Panc1 (cell line): Measurements from ENCODE around the gene OVOL2. TPM values are rescaled to one million over a fixed set of nuclear protein-coding genes. Genes with fewer than 3 reads are reported as not detected.

ENCODE experiments used
- ATAC-seq: fragments of 200-7000 bp; cut with Tn5 transposase; 2 replicates; pipeline ENCODE4 v1.9.1; 2020; ENCODE audit warnings: mild to moderate bottlenecking, moderate library complexity
- BruUV-seq: library from RNA; stranded (reverse); fragments of 400-500 nt; replicated peaks from 2 replicates; lab custom pipeline; 2021; lab: Mats Ljungman, UMichigan
- CTCF ChIA-PET: fragments of 300-600 bp; sonication (Branson Sonifier 250); formaldehyde crosslinking; loops from one replicate; lab custom pipeline; 2022; ENCODE audit warnings: antibody characterized with exemption; lab: Charles Lee
- POLR2A ChIA-PET: fragments of 300-600 bp; sonication (Branson Sonifier 250); formaldehyde crosslinking; loops from one replicate; lab custom pipeline; 2022; ENCODE audit warnings: antibody characterized with exemption; lab: Charles Lee
- DNase-seq: peaks from one replicate; pipeline ENCODE4 v3.0.0-alpha.2; 2010; ENCODE audit warnings: low read depth, low spot score
- H3K27ac ChIP-seq: 2 replicates; pipeline ENCODE4 v1.5.1; 2011; ENCODE audit warnings: mild to moderate bottlenecking, low read length, inconsistent platforms
- H3K27me3 ChIP-seq: fragments of 200-500 bp; sonication (Bioruptor generic); 2 replicates; pipeline ENCODE4 v1.6.0; 2014; ENCODE audit warnings: low read length, inconsistent platforms; ENCODE audit not compliant: control insufficient read depth, insufficient read depth
- H3K36me3 ChIP-seq: fragments of 200-500 bp; sonication (Bioruptor generic); 2 replicates; pipeline ENCODE4 v1.5.1; 2014; ENCODE audit warnings: inconsistent platforms, mild to moderate bottlenecking, low read length, moderate library complexity; ENCODE audit not compliant: control insufficient read depth, insufficient read depth
- H3K4me1 ChIP-seq: 2 replicates; pipeline ENCODE4 v1.5.1; 2011; ENCODE audit warnings: inconsistent platforms, mild to moderate bottlenecking, low read length, moderate library complexity; ENCODE audit not compliant: control insufficient read depth, insufficient read depth
- H3K4me3 ChIP-seq, 2 experiments: 2 replicates each; pipeline ENCODE4 v1.5.1; 2011 to 2012; ENCODE audit warnings: low read depth in 2 of 2, low read length in 2 of 2, mild to moderate bottlenecking in 2 of 2, inconsistent platforms in 1 of 2, moderate library complexity in 1 of 2
- H3K9me3 ChIP-seq: fragments of 200-500 bp; sonication (Bioruptor generic); 2 replicates; pipeline ENCODE4 v1.5.1; 2014; ENCODE audit warnings: low read depth, mild to moderate bottlenecking, inconsistent platforms, low read length, moderate library complexity; ENCODE audit not compliant: control insufficient read depth, insufficient read depth
- CTCF ChIP-seq: fragments of 450-650 bp; IDR thresholded peaks from 2 replicates; pipeline ENCODE4 v1.5.1; 2017; ENCODE audit warnings: mild to moderate bottlenecking
- POLR2AphosphoS5 ChIP-seq: IDR thresholded peaks from 2 replicates; pipeline ENCODE4 v1.6.1; 2012; ENCODE audit warnings: mild to moderate bottlenecking, low read depth, low read length, moderate library complexity
- REST ChIP-seq, 2 experiments: IDR thresholded peaks; 2 replicates each; pipeline ENCODE4 v1.6.1; 2011 to 2012; ENCODE audit warnings: low read depth in 2 of 2, control low read depth in 1 of 2, low read length in 1 of 2, mild to moderate bottlenecking in 1 of 2, moderate library complexity in 1 of 2; ENCODE audit not compliant: insufficient read depth in 1 of 2
- SIN3A ChIP-seq: IDR thresholded peaks from 2 replicates; pipeline ENCODE4 v1.6.1; 2012; ENCODE audit warnings: low read depth, mild to moderate bottlenecking, low read length, moderate library complexity, borderline replicate concordance; ENCODE audit not compliant: insufficient read depth
- TCF7L2 ChIP-seq: IDR thresholded peaks from 2 replicates; pipeline ENCODE4 v1.6.1; 2011; ENCODE audit warnings: mild to moderate bottlenecking, low read depth, low read length, inconsistent platforms
- in situ Hi-C: cut with HindIII; loops from 2 replicates; pipeline ENCODE4 v1.10.0; 2016; ENCODE audit warnings: low sequenced_read_pairs, low pct_unique_long_range_greater_than_20kb
- intact Hi-C: fragments of 100-400 bp; cut with micrococcal nuclease; formaldehyde crosslinking; loops from one replicate; pipeline ENCODE4 v1.10.0; 2022; ENCODE audit not compliant: unreplicated experiment
- total RNA-seq: library from RNA; stranded (reverse); gene quantifications from one replicate; pipeline ENCODE4 v1.2.1, GENCODE V29; 2021; ENCODE audit not compliant: unreplicated experiment

The OVOL2 gene
- total RNA-seq, 1 experiment from 2014 or later = 0.77 TPM

GRCh38 chr20:18092890-18093289, 35.2 kb upstream of the OVOL2 start:
- POLR2A ChIA-PET = no interaction called here

GRCh38 chr20:18091623-18092022, 33.9 kb upstream of the OVOL2 start:
- intact Hi-C loops = no loop called here
- TF ChIP-seq SIN3A (no peak), TCF7L2 (no peak), REST (IDR thresholded peaks at IDR 0.05; ENCODE audit: insufficient read depth in 1 of 2, low read depth in 2 of 2, low read length in 1 of 2) (no peak), CTCF (no peak), POLR2AphosphoS5 (no peak)
- Histone ChIP-seq H3K4me1 (no peaks in the 10 kb centered on the region), H3K27me3 (no peaks in the 10 kb centered on the region), H3K9me3 (no peaks in the 10 kb centered on the region), H3K4me3 (no peak overlapping the region), H3K27ac (no peak overlapping the region), H3K36me3 (no peaks in the 10 kb centered on the region)
- in situ Hi-C loops = no loop called here
- DNase-seq (no peak), ATAC-seq (no peak)
- ChIA-PET POLR2A (no interaction called here), CTCF (no interaction called here)
- no TSS peak for BruUV-seq

More at GRCh38 chr20:18092890-18093289, 35.2 kb upstream of the OVOL2 start:
- H3K4me3 ChIP-seq = no peak overlapping the region
- in situ Hi-C loops (no loop called here), intact Hi-C loops (no loop called here)
- TF ChIP-seq REST (IDR thresholded peaks at IDR 0.05; ENCODE audit: insufficient read depth in 1 of 2, low read depth in 2 of 2, low read length in 1 of 2) (no peak), TCF7L2 (no peak), CTCF (no peak), POLR2AphosphoS5 (no peak), SIN3A (no peak)
- no TSS peak for BruUV-seq
- H3K36me3 ChIP-seq = no peaks in the 10 kb centered on the region
- H3K9me3 ChIP-seq = no peaks in the 10 kb centered on the region
- no peak; the same call in 1 of the 2 replicates for ATAC-seq
- CTCF ChIA-PET = no interaction called here
- H3K4me1 ChIP-seq = no peaks in the 10 kb centered on the region
- peaks cover 2% of the 10 kb centered on the region; the same call in 1 of the 2 replicates for H3K27me3 ChIP-seq
- no peak for DNase-seq
- H3K27ac ChIP-seq = no peak overlapping the region
